Kidney (tissue), 14 donors: ENCODE measurements around the gene SNX19. TPM values are rescaled to one million over a fixed set of nuclear protein-coding genes. Genes with fewer than 3 reads are reported as not detected.

Source experiments
- DNase-seq, 5 donors: peaks; one replicate each; pipeline ENCODE4 v3.0.0-alpha.2; 2013 to 2020
- FAIRE-seq: peaks from 2 replicates; lab custom pipeline; 2012; peaks lifted over from hg19 to GRCh38; lab: Jason Lieb, UNC
- H3K27ac ChIP-seq, 2 donors: one replicate each; pipeline ENCODE4 v1.7.0; 2013; ENCODE audit warnings: low read depth in 2 of 2, low read length in 2 of 2, inconsistent platforms in 1 of 2
- H3K27me3 ChIP-seq: one replicate; pipeline ENCODE4 v1.7.1; 2013; ENCODE audit warnings: low read length, inconsistent platforms; ENCODE audit not compliant: control insufficient read depth, insufficient read depth
- H3K36me3 ChIP-seq, 3 donors: one replicate each; pipeline versions ENCODE4 v1.7.0 to v1.7.1; 2013; ENCODE audit warnings: low read length in 3 of 3, control low read depth in 1 of 3, inconsistent platforms in 1 of 3; ENCODE audit not compliant: insufficient read depth in 3 of 3, control insufficient read depth in 2 of 3
- H3K4me1 ChIP-seq, 3 donors: one replicate each; pipeline versions ENCODE4 v1.7.0 to v1.7.1; 2013; ENCODE audit warnings: low read length in 3 of 3, inconsistent platforms in 1 of 3, low read depth in 1 of 3; ENCODE audit not compliant: control insufficient read depth in 2 of 3, insufficient read depth in 2 of 3
- H3K4me3 ChIP-seq, 3 donors: one replicate each; pipeline versions ENCODE4 v1.7.0 to v1.8.1; 2013; ENCODE audit warnings: low read length in 3 of 3, control low read depth in 1 of 3, inconsistent platforms in 1 of 3
- H3K9ac ChIP-seq, 3 donors: one replicate each; pipeline versions ENCODE4 v1.7.0 to v1.7.1; 2013; ENCODE audit warnings: low read length in 3 of 3, control low read depth in 1 of 3, inconsistent platforms in 1 of 3
- H3K9me3 ChIP-seq, 3 donors: one replicate each; pipeline versions ENCODE4 v1.7.0 to v1.7.1; 2013; ENCODE audit warnings: low read length in 3 of 3, control low read depth in 1 of 3, inconsistent platforms in 1 of 3; ENCODE audit not compliant: control insufficient read depth in 2 of 3, insufficient read depth in 1 of 3
- CTCF ChIP-seq: IDR thresholded peaks from 3 replicates; pipeline ENCODE4 v1.5.1; 2012; ENCODE audit warnings: mild to moderate bottlenecking, moderate library complexity, borderline replicate concordance; ENCODE audit not compliant: insufficient read depth; ENCODE audit errors: extremely low read depth
- intact Hi-C: fragments of 100-400 bp; cut with DNase I; formaldehyde crosslinking; loops from one replicate; pipeline ENCODE4 v1.11.1; 2022
- polyA plus RNA-seq: library from polyadenylated mRNA; stranded (reverse); fragments of 350-450 nt; fragmentation: Illumina TruSeq; extraction: RNeasy Lipid Tissue Mini Kit (QIAGEN cat#74804); gene quantifications from one replicate; pipeline ENCODE4 v1.2.3, GENCODE V29; 2014; ENCODE audit warnings: low read depth, low replicate concordance; ENCODE audit not compliant: insufficient read depth
- total RNA-seq: library from RNA; stranded (reverse); fragmentation: NEBNext Ultra II Directional; extraction: Animal tissue kit (Norgen Biotek cat#: 25700); gene quantifications from one replicate; pipeline ENCODE4 v1.2.1, GENCODE V29; 2021
- donor health status: control.
- donor health status: control.
- donor health status: control.
- donor health status: control.
- donor health status: control.
- donor health status: DM: yes; HTN: yes; CAD: no.
- donor health status: Normal renal cell carcinoma (clear cell type).

SNX19 gene
- total and polyA plus RNA-seq, 2 donors from 2014 or later: 16.9 to 67.5 TPM

- TF ChIP-seq CTCF: no peak
- H3K4me3 ChIP-seq: no peak overlapping the region
- no peak for DNase-seq
- no peak for FAIRE-seq
- no peaks in the 10 kb centered on the region for H3K27me3 ChIP-seq
- peaks cover 7 to 37% (median 35%) of the 10 kb centered on the region in 3 donors for H3K36me3 ChIP-seq
- H3K27ac ChIP-seq: no peak overlapping the region
- H3K4me1 ChIP-seq: no peaks in the 10 kb centered on the region
- H3K9me3 ChIP-seq: no peaks in the 10 kb centered on the region
- no peak overlapping the region for H3K9ac ChIP-seq
- intact Hi-C loops: no loop called here
These were observed 41.2 kb downstream of the SNX19 start for GRCh38 chr11:130874955-130875531.

GRCh38 chr11:130874396-130874795 is 41.9 kb downstream of the SNX19 start:
- FAIRE-seq (no peak), DNase-seq (no peak)
- no peak overlapping the region for H3K27ac ChIP-seq
- H3K27me3 ChIP-seq: no peaks in the 10 kb centered on the region
- no peak overlapping the region for H3K4me3 ChIP-seq
- intact Hi-C loops: no loop called here
- peaks cover 7 to 31% (median 29%) of the 10 kb centered on the region in 3 donors for H3K36me3 ChIP-seq
- no peaks in the 10 kb centered on the region for H3K4me1 ChIP-seq
- no peak for TF ChIP-seq CTCF
- H3K9ac ChIP-seq: no peak overlapping the region
- H3K9me3 ChIP-seq: no peaks in the 10 kb centered on the region

GRCh38 chr11:130873761-130874160 is 42.5 kb downstream of the SNX19 start:
- intact Hi-C loops: no loop called here
- Histone ChIP-seq H3K27me3 (no peaks in the 10 kb centered on the region), H3K36me3 (peaks cover under 1 to 24% (median 23%) of the 10 kb centered on the region in 3 donors), H3K9me3 (no peaks in the 10 kb centered on the region), H3K4me3 (no peak overlapping the region), H3K4me1 (no peaks in the 10 kb centered on the region), H3K27ac (no peak overlapping the region), H3K9ac (no peak overlapping the region)
- TF ChIP-seq CTCF: no peak
- DNase-seq (no peak), FAIRE-seq (no peak)

- Histone ChIP-seq H3K27me3 (no peaks in the 10 kb centered on the region), H3K4me3 (no peak overlapping the region), H3K27ac (no peak overlapping the region), H3K4me1 (no peaks in the 10 kb centered on the region), H3K9me3 (no peaks in the 10 kb centered on the region), H3K9ac (no peak overlapping the region), H3K36me3 (peaks cover 0 to 17% (median 17%) of the 10 kb centered on the region in 3 donors)
- no peak for DNase-seq
- no peak for TF ChIP-seq CTCF
- intact Hi-C loops: no loop called here
- FAIRE-seq: no peak
These were observed 43.3 kb downstream of the SNX19 start for GRCh38 chr11:130872981-130873380.
